Mesenchymal stem cell (in vitro differentiated cells and primary cell): ENCODE data around the gene PROX1.

Experiments
- DNase-seq: peaks from one replicate; pipeline ENCODE4 v3.0.0-alpha.2; 2013
- H2AFZ ChIP-seq: one replicate; pipeline ENCODE4 v1.6.1; 2013; ENCODE audit warnings: low read depth, mild to moderate bottlenecking, control low read depth, inconsistent platforms, low read length, moderate library complexity
- H2AK5ac ChIP-seq: 2 replicates; pipeline ENCODE4 v1.6.1; 2013; ENCODE audit warnings: low read length, moderate library complexity, mild to moderate bottlenecking, inconsistent platforms; ENCODE audit not compliant: severe bottlenecking
- H2BK120ac ChIP-seq: one replicate; pipeline ENCODE4 v1.6.1; 2013; ENCODE audit warnings: low read depth, mild to moderate bottlenecking, inconsistent platforms, low read length, moderate library complexity
- H2BK12ac ChIP-seq, 2 experiments: one replicate each; pipeline ENCODE4 v1.6.1; 2013; ENCODE audit warnings: inconsistent platforms in 2 of 2, low read length in 2 of 2, mild to moderate bottlenecking in 2 of 2, moderate library complexity in 2 of 2, control low read depth in 1 of 2
- H2BK15ac ChIP-seq: one replicate; pipeline ENCODE4 v1.6.1; 2013; ENCODE audit warnings: mild to moderate bottlenecking, low read depth, inconsistent platforms; ENCODE audit not compliant: poor library complexity, severe bottlenecking
- H2BK5ac ChIP-seq: 2 replicates; pipeline ENCODE4 v1.6.1; 2013; ENCODE audit warnings: low read depth, mild to moderate bottlenecking, low read length, control low read depth, inconsistent platforms; ENCODE audit not compliant: poor library complexity, severe bottlenecking
- H3K14ac ChIP-seq, 2 experiments: one replicate each; pipeline ENCODE4 v1.6.1; 2013; ENCODE audit warnings: inconsistent platforms in 2 of 2, low read length in 2 of 2, control low read depth in 1 of 2, mild to moderate bottlenecking in 1 of 2, moderate library complexity in 1 of 2
- H3K18ac ChIP-seq, 2 experiments: one replicate each; pipeline ENCODE4 v1.6.1; 2013; ENCODE audit warnings: inconsistent platforms in 2 of 2, low read length in 2 of 2, control low read depth in 1 of 2, low read depth in 1 of 2, mild to moderate bottlenecking in 1 of 2
- H3K23ac ChIP-seq, 2 experiments: one replicate each; pipeline ENCODE4 v1.6.1; 2013; ENCODE audit warnings: inconsistent platforms in 2 of 2, low read length in 2 of 2, mild to moderate bottlenecking in 2 of 2, moderate library complexity in 2 of 2, control low read depth in 1 of 2
- H3K27ac ChIP-seq: 2 replicates; pipeline ENCODE4 v1.5.1; 2013; ENCODE audit warnings: mild to moderate bottlenecking, moderate library complexity, low read length, control low read depth, inconsistent platforms; ENCODE audit not compliant: poor library complexity, severe bottlenecking
- H3K27me3 ChIP-seq, 2 experiments: 2 replicates each; pipeline versions ENCODE4 v1.6.1 to v1.7.0; 2013; ENCODE audit warnings: low read length in 2 of 2, mild to moderate bottlenecking in 2 of 2, moderate library complexity in 2 of 2, control low read depth in 1 of 2, inconsistent platforms in 1 of 2; ENCODE audit not compliant: control insufficient read depth in 1 of 2, insufficient read depth in 1 of 2
- H3K36me3 ChIP-seq, 2 experiments: 2 replicates each; pipeline versions ENCODE4 v1.6.1 to v1.7.0; 2013; ENCODE audit warnings: low read length in 2 of 2, control low read depth in 1 of 2, inconsistent platforms in 1 of 2, low read depth in 1 of 2, mild to moderate bottlenecking in 1 of 2; ENCODE audit not compliant: insufficient read depth in 2 of 2, control insufficient read depth in 1 of 2
- H3K4ac ChIP-seq, 2 experiments: one replicate each; pipeline ENCODE4 v1.6.1; 2013; ENCODE audit warnings: inconsistent platforms in 2 of 2, low read length in 2 of 2, mild to moderate bottlenecking in 2 of 2, moderate library complexity in 2 of 2, control low read depth in 1 of 2, low read depth in 1 of 2
- H3K4me1 ChIP-seq: 2 replicates; pipeline ENCODE4 v1.6.1; 2013; ENCODE audit warnings: low read depth, low read length, control low read depth; ENCODE audit not compliant: control insufficient read depth, insufficient read depth
- H3K4me2 ChIP-seq: 2 replicates; pipeline ENCODE4 v1.6.1; 2013; ENCODE audit warnings: low read length, mild to moderate bottlenecking, inconsistent platforms; ENCODE audit not compliant: poor library complexity, severe bottlenecking
- H3K4me3 ChIP-seq, 2 experiments: 2 replicates each; pipeline versions ENCODE4 v1.5.1 to v1.7.0; 2013; ENCODE audit warnings: low read length in 2 of 2, mild to moderate bottlenecking in 2 of 2, control low read depth in 1 of 2, low read depth in 1 of 2; ENCODE audit not compliant: insufficient read depth in 1 of 2
- H3K79me1 ChIP-seq: replicated peaks from 2 replicates; pipeline ENCODE4 v1.6.1; 2013; ENCODE audit warnings: mild to moderate bottlenecking, control low read depth, low read length, inconsistent platforms; ENCODE audit not compliant: poor library complexity, severe bottlenecking
- H3K9ac ChIP-seq: 2 replicates; pipeline ENCODE4 v1.7.0; 2013; ENCODE audit warnings: mild to moderate bottlenecking, low read length, moderate library complexity
- H3K9me3 ChIP-seq: 2 replicates; pipeline ENCODE4 v1.7.0; 2013; ENCODE audit warnings: mild to moderate bottlenecking, low read length; ENCODE audit not compliant: control insufficient read depth
- H4K8ac ChIP-seq: one replicate; pipeline ENCODE4 v1.6.1; 2013; ENCODE audit warnings: inconsistent platforms, mild to moderate bottlenecking, low read length, moderate library complexity
- H4K91ac ChIP-seq: one replicate; pipeline ENCODE4 v1.6.1; 2013; ENCODE audit warnings: mild to moderate bottlenecking, low read length, inconsistent platforms
- WGBS: methylation state at CpG from one replicate; pipeline ENCODE4 v1.1.7; 2013; ENCODE audit warnings: mixed read lengths; 5-methylcytosine and 5-hydroxymethylcytosine counted together

The PROX1 gene

GRCh38 chr1:214071469-214071868 is 83.7 kb downstream of the PROX1 start:
- H3K4ac ChIP-seq = no peak overlapping the region
- no peak overlapping the region for H3K4me3 ChIP-seq
- H3K4me1 ChIP-seq = no peaks in the 10 kb centered on the region
- H3K9ac ChIP-seq = no peak overlapping the region
- H4K8ac ChIP-seq = no peak overlapping the region
- H2BK120ac ChIP-seq = no peak overlapping the region
- H3K36me3 ChIP-seq = no peaks in the 10 kb centered on the region
- H3K14ac ChIP-seq = no peak overlapping the region
- no peak overlapping the region for H2AFZ ChIP-seq
- no peak overlapping the region for H3K27ac ChIP-seq
- no peak overlapping the region for H2AK5ac ChIP-seq
- H4K91ac ChIP-seq = no peak overlapping the region
- no peak overlapping the region for H2BK15ac ChIP-seq
- WGBS = 83% methylated on average over 1 of the region's 1 CpG
- no peak overlapping the region for H2BK5ac ChIP-seq
- no peak for DNase-seq
- H3K18ac ChIP-seq = no peak overlapping the region
- no peaks in the 10 kb centered on the region for H3K9me3 ChIP-seq
- H3K4me2 ChIP-seq = no peak overlapping the region
- H3K79me1 ChIP-seq = no peaks in the 10 kb centered on the region
- H3K23ac ChIP-seq = no peak overlapping the region
- H2BK12ac ChIP-seq = no peak overlapping the region
- peaks cover 0 to 46% of the 10 kb centered on the region in 2 experiments for H3K27me3 ChIP-seq

DNA sequence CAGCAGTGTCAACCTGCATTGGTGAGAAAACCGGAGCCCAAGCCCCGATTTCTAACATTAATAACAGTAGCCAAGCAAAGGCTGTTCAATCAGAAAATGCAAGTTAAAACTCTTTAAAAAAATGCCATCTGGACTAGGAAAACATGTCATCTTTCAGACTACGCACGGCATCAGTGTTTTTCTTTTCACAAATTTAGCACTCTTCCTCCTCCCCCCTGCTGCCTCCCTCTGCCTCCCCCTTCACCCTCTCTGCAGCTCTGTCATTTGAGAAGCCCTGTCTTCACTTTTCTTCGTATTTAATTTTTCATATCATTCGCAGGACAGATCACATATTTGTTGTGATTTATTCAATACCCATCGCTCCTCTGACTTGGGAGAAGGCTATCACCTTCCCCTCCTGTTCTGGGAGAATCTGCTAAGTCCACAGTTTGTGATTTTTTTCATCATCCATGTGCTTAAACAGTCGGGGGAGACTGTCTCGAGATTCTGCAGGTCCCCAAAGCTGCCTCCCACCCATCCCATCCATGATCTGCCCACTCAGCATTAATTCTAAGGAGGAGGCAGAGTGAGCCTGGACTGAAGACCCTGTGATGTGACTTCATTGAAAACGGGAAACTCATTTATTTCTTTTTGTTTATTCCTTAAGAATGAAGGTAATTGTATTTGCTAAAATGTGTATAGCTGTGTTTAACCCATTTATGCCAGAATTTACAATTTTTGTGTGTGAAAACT is 84.8 kb downstream of the PROX1 start:
- no peak overlapping the region for H3K4me3 ChIP-seq
- no peak overlapping the region for H3K27ac ChIP-seq
- no peak overlapping the region for H3K4ac ChIP-seq
- H3K4me1 ChIP-seq = no peaks in the 10 kb centered on the region
- no peak overlapping the region for H4K91ac ChIP-seq
- H3K4me2 ChIP-seq = no peak overlapping the region
- no peak overlapping the region for H2AK5ac ChIP-seq
- no peak overlapping the region for H3K9ac ChIP-seq
- no peak overlapping the region for H4K8ac ChIP-seq
- H3K23ac ChIP-seq = no peak overlapping the region
- H2BK15ac ChIP-seq = no peak overlapping the region
- H2BK12ac ChIP-seq = no peak overlapping the region
- H3K79me1 ChIP-seq = no peaks in the 10 kb centered on the region
- no peaks in the 10 kb centered on the region for H3K9me3 ChIP-seq
- no peak for DNase-seq
- H3K18ac ChIP-seq = no peak overlapping the region
- no peaks in the 10 kb centered on the region for H3K36me3 ChIP-seq
- no peak overlapping the region for H2AFZ ChIP-seq
- no peak overlapping the region for H3K14ac ChIP-seq
- H3K27me3 ChIP-seq = peaks cover 0 to 46% of the 10 kb centered on the region in 2 experiments
- 74% methylated on average over 10 of the region's 10 CpGs for WGBS
- no peak overlapping the region for H2BK120ac ChIP-seq
- no peak overlapping the region for H2BK5ac ChIP-seq

DNA sequence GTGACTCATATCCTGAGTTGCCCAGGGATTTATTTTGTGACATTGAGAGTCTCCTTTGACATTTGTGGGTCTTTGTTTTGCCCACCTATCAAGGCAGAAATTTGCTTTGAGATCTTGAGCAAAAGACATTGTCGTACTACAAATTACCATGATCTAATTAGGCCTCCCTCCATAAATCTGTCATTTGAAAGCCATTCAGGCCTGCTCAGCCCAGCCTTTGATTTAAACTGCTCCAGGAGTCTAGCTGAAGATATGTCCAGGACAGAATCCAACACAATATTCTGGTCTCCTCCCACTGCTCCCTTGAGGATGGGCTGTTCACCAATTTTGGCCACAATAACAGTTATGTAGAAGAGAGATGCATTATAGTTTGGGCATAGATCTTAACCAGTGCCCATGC is 86.7 kb downstream of the PROX1 start:
- no peak overlapping the region for H3K4me2 ChIP-seq
- no peak overlapping the region for H3K18ac ChIP-seq
- 43% methylated on average over 1 of the region's 1 CpG for WGBS
- no peaks in the 10 kb centered on the region for H3K79me1 ChIP-seq
- no peak overlapping the region for H3K4me3 ChIP-seq
- no peak overlapping the region for H2AFZ ChIP-seq
- no peak overlapping the region for H3K27ac ChIP-seq
- no peak overlapping the region for H4K8ac ChIP-seq
- no peaks in the 10 kb centered on the region for H3K9me3 ChIP-seq
- no peak overlapping the region for H3K4ac ChIP-seq
- H3K27me3 ChIP-seq = peaks cover 0 to 36% of the 10 kb centered on the region in 2 experiments
- H2AK5ac ChIP-seq = no peak overlapping the region
- H2BK120ac ChIP-seq = no peak overlapping the region
- H3K23ac ChIP-seq = no peak overlapping the region
- no peak overlapping the region for H2BK15ac ChIP-seq
- no peaks in the 10 kb centered on the region for H3K36me3 ChIP-seq
- no peaks in the 10 kb centered on the region for H3K4me1 ChIP-seq
- H3K9ac ChIP-seq = no peak overlapping the region
- no peak overlapping the region for H2BK12ac ChIP-seq
- no peak overlapping the region for H4K91ac ChIP-seq
- H3K14ac ChIP-seq = no peak overlapping the region
- no peak overlapping the region for H2BK5ac ChIP-seq
- DNase-seq = no peak

DNA sequence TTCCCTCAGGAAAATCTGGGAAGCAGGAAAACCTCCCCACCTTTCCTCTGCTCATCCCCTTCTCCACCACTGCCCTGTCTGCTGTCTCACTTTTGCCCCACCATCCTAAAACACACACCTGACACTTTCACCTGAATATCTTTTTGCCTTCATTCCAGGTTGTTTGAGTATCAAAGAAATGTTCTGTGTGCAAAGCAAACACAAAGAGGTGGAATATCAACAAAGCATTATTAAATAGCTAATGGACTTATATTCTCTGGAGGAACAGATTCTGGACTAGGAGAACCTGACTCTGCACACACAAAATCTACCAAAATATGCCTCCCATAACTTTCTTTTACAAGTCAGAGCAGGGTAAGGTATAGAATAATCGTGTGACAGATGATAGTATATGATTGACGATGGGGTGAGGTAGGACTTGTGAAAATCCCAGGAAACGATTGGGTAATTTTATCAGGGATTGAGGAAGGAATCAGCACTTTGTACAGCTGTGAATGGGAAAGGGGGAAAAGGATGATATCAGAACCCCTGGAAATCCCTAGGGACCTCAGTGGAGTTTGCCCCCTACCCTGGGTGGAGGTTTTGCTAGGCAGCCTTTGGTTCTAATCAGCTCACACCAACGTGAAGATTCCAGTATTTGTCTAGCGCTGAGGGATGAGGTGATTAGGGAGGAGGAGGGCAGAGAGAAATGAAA is 87.7 kb downstream of the PROX1 start:
- H3K18ac ChIP-seq = no peak overlapping the region
- no peak overlapping the region for H3K4me2 ChIP-seq
- H3K4me3 ChIP-seq = no peak overlapping the region
- H3K4me1 ChIP-seq = no peaks in the 10 kb centered on the region
- H3K27ac ChIP-seq = no peak overlapping the region
- WGBS = 78% methylated on average over 5 of the region's 5 CpGs
- no peak overlapping the region for H2BK120ac ChIP-seq
- no peak overlapping the region for H4K91ac ChIP-seq
- H3K27me3 ChIP-seq = peaks cover 0 to 36% of the 10 kb centered on the region in 2 experiments
- DNase-seq = no peak
- H3K23ac ChIP-seq = no peak overlapping the region
- H2AFZ ChIP-seq = no peak overlapping the region
- no peaks in the 10 kb centered on the region for H3K9me3 ChIP-seq
- H3K14ac ChIP-seq = no peak overlapping the region
- H3K4ac ChIP-seq = no peak overlapping the region
- no peak overlapping the region for H4K8ac ChIP-seq
- no peak overlapping the region for H3K9ac ChIP-seq
- H2BK12ac ChIP-seq = no peak overlapping the region
- H2BK15ac ChIP-seq = no peak overlapping the region
- H2BK5ac ChIP-seq = no peak overlapping the region
- H3K79me1 ChIP-seq = no peaks in the 10 kb centered on the region
- H3K36me3 ChIP-seq = no peaks in the 10 kb centered on the region
- H2AK5ac ChIP-seq = no peak overlapping the region
